ENCODE data around the gene EHD1. TPM values are rescaled to one million over a fixed set of nuclear protein-coding genes. Genes with fewer than 3 reads are reported as not detected.
A peak's percentile ranks its signal among the peaks of the same experiment; 100 is the strongest.

EHD1 gene
- total RNA-seq, 1 donor from 2014 or later, result 19.8 TPM

- no peak within 1 kb of the TSS for H3K9ac ChIP-seq
- peak within 1 kb of the TSS; percentile 67 for H3K4me3 ChIP-seq
These were observed 33.9 kb downstream of the EHD1 start, which contains the start of gene CDC42BPG for GRCh38 chr11:64844330-64845128. Gene CDC42BPG, minus strand, starts transcription at chr11:64844653. Its CDS starts 84 bp downstream, at chr11:64844569.

DNA sequence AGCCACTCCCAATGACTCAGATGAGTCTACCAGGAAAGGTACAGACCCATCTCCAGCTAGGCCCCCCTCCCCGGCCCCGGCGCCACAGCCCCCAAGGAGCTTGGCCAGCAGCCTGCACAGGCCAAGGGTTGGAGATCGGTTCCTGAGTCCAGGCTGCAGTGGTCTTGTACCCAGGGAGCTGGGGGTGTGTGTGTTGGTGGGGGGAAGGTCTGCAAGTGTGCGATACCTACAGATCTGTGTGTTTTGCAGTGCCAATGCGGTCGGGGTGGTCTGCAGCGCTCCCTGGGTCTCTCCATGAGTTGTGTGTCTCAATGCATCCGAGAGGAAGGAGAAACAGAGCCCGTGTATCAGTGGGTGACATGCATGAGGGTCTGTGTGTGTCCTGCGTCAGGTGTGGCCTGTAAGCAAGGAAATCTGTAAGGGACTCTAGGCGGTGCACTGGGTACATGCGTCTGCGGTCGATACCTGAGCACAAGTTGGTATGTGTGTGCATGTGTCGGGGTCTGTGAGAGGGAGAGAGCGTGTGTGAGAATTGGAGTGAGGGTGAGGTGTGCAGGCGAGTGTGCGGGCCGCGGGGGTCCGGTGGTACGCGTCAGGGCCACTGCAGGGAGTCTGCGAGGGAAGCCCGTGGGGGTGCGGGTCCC is 34.6 kb downstream of the EHD1 start:
- Histone ChIP-seq H3K27ac (no peak overlapping the region), H3K9me3 (ENCODE audit: low read depth) (no peaks in the 10 kb centered on the region), H3K36me3 (no peaks in the 10 kb centered on the region), H2AFZ (replicated peaks) (no peak overlapping the region), H3K4me3 (peak overlapping the region; percentile 67), H3K79me2 (ENCODE audit: low read depth) (no peaks in the 10 kb centered on the region), H3F3A (ENCODE audit: low read depth) (peaks cover 40% of the 10 kb centered on the region), H3K4me1 (peaks cover 24% of the 10 kb centered on the region), H3K27me3 (peaks cover 14% of the 10 kb centered on the region), H4K20me1 (ENCODE audit: low read depth) (no peaks in the 10 kb centered on the region), H3K4me2 (peak overlapping the region; percentile 84), H3K9ac (no peak overlapping the region)
- Mint-ChIP-seq H3K27me3 (ENCODE audit: insufficient read depth, low read depth) (peaks cover 20% of the 10 kb centered on the region), H3K9me3 (no peaks in the 10 kb centered on the region), H3K36me3 (no peaks in the 10 kb centered on the region), H3K4me1 (peaks cover 23% of the 10 kb centered on the region), H3K4me3 (peak overlapping the region; percentile 86), H3K27ac (peak overlapping the region; percentile 27)
- DNase-seq (ENCODE audit: low spot score), result no peak
- TF ChIP-seq EZH2phosphoT487 (IDR thresholded peaks at IDR 0.05), result no peak
- TF ChIP-seq, protein P1, sequence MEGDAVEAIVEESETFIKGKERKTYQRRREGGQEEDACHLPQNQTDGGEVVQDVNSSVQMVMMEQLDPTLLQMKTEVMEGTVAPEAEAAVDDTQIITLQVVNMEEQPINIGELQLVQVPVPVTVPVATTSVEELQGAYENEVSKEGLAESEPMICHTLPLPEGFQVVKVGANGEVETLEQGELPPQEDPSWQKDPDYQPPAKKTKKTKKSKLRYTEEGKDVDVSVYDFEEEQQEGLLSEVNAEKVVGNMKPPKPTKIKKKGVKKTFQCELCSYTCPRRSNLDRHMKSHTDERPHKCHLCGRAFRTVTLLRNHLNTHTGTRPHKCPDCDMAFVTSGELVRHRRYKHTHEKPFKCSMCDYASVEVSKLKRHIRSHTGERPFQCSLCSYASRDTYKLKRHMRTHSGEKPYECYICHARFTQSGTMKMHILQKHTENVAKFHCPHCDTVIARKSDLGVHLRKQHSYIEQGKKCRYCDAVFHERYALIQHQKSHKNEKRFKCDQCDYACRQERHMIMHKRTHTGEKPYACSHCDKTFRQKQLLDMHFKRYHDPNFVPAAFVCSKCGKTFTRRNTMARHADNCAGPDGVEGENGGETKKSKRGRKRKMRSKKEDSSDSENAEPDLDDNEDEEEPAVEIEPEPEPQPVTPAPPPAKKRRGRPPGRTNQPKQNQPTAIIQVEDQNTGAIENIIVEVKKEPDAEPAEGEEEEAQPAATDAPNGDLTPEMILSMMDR (IDR thresholded peaks at IDR 0.05), result no peak
- TF ChIP-seq EZH2 (IDR thresholded peaks at IDR 0.05), result no peak

More at GRCh38 chr11:64844330-64845128, 33.9 kb downstream of the EHD1 start, which contains the start of gene CDC42BPG:
- H3K27ac ChIP-seq, result no peak within 1 kb of the TSS
- peak within 1 kb of the TSS; percentile 42 for H3K27ac Mint-ChIP-seq
- no peaks in the 10 kb centered on the region for H3K79me2 ChIP-seq (ENCODE audit: low read depth)
- peak within 1 kb of the TSS; percentile 91 for H2AFZ ChIP-seq (replicated peaks)
- H3K4me1 Mint-ChIP-seq, result peaks cover 21% of the 10 kb centered on the region
- no peaks in the 10 kb centered on the region for H3K9me3 ChIP-seq (ENCODE audit: low read depth)
- peak within 1 kb of the TSS; percentile 86 for H3K4me3 Mint-ChIP-seq
- no peaks in the 10 kb centered on the region for H4K20me1 ChIP-seq (ENCODE audit: low read depth)
- H3K27me3 ChIP-seq, result peaks cover 14% of the 10 kb centered on the region
- peak; percentile 82 for DNase-seq (ENCODE audit: low spot score)
- H3F3A ChIP-seq (ENCODE audit: low read depth), result peaks cover 40% of the 10 kb centered on the region
- no peaks in the 10 kb centered on the region for H3K36me3 ChIP-seq
- peaks cover 19% of the 10 kb centered on the region for H3K27me3 Mint-ChIP-seq (ENCODE audit: insufficient read depth, low read depth)
- H3K4me1 ChIP-seq, result peaks cover 24% of the 10 kb centered on the region
- no peak for TF ChIP-seq EZH2phosphoT487 (IDR thresholded peaks at IDR 0.05)
- TF ChIP-seq, protein P1 (IDR thresholded peaks at IDR 0.05), result peak; percentile 38
- no peaks in the 10 kb centered on the region for H3K9me3 Mint-ChIP-seq
- no peaks in the 10 kb centered on the region for H3K36me3 Mint-ChIP-seq
- H3K4me2 ChIP-seq, result peak within 1 kb of the TSS; percentile 84

GRCh38 chr11:64842851-64843685 is 35.4 kb downstream of the EHD1 start:
- H3K79me2 ChIP-seq (ENCODE audit: low read depth), result no peaks in the 10 kb centered on the region
- peak; percentile 46 for DNase-seq (ENCODE audit: low spot score)
- no peaks in the 10 kb centered on the region for H3K36me3 ChIP-seq
- Mint-ChIP-seq H3K4me1 (peaks cover 23% of the 10 kb centered on the region), H3K27me3 (ENCODE audit: insufficient read depth, low read depth) (peaks cover 18% of the 10 kb centered on the region), H3K36me3 (no peaks in the 10 kb centered on the region), H3K9me3 (no peaks in the 10 kb centered on the region), H3K27ac (no peak overlapping the region), H3K4me3 (peak overlapping the region; percentile 81)
- H3K27ac ChIP-seq, result no peak overlapping the region
- no peak overlapping the region for H2AFZ ChIP-seq (replicated peaks)
- TF ChIP-seq EZH2 (IDR thresholded peaks at IDR 0.05) (no peak), EZH2phosphoT487 (IDR thresholded peaks at IDR 0.05) (no peak)
- TF ChIP-seq, protein P1 (IDR thresholded peaks at IDR 0.05), result no peak
- peaks cover 24% of the 10 kb centered on the region for H3K4me1 ChIP-seq
- H3K4me3 ChIP-seq, result no peak overlapping the region
- H3K27me3 ChIP-seq, result peaks cover 14% of the 10 kb centered on the region
- peaks cover 40% of the 10 kb centered on the region for H3F3A ChIP-seq (ENCODE audit: low read depth)
- H4K20me1 ChIP-seq (ENCODE audit: low read depth), result no peaks in the 10 kb centered on the region
- no peak overlapping the region for H3K9ac ChIP-seq
- H3K4me2 ChIP-seq, result peak overlapping the region; percentile 84
- H3K9me3 ChIP-seq (ENCODE audit: low read depth), result no peaks in the 10 kb centered on the region

Measured in neural progenitor cell (in vitro differentiated cells).